H1 (cell line): ENCODE results near the gene LRPAP1. TPM values are rescaled to one million over a fixed set of nuclear protein-coding genes. Genes with fewer than 3 reads are reported as not detected.

ENCODE experiments used
- POU5F1 ChIP-seq: IDR thresholded peaks from 2 replicates; pipeline ENCODE4 v1.6.1; 2011; ENCODE audit warnings: low read depth, mild to moderate bottlenecking, low read length, moderate library complexity
- RNF2 ChIP-seq: fragments of 200-900, 300-1000 bp; sonication (generic); IDR thresholded peaks from 2 replicates; pipeline ENCODE4 v1.7.1; 2016; ENCODE audit warnings: borderline replicate concordance, low read depth, mild to moderate bottlenecking, antibody characterized with exemption, low read length; ENCODE audit not compliant: poor library complexity, severe bottlenecking; ENCODE audit errors: missing control alignments
- SP2 ChIP-seq: IDR thresholded peaks from 2 replicates; pipeline ENCODE4 v1.6.1; 2012; ENCODE audit warnings: mild to moderate bottlenecking, low read length, inconsistent platforms
- polyA plus RNA-seq, 7 experiments: library from polyadenylated mRNA; depleted of rRNA in 3 of 7; stranded (reverse) in 5 of 7; unstranded in 2 of 7; fragments of >200 nt in 5 of 7; fragments of 200-250 nt in 2 of 7; gene quantifications; 1 replicate in 5 of 7; 2 replicates in 1 of 7; 4 replicates in 1 of 7; pipeline versions ENCODE4 v1.2.1 to v1.2.3, GENCODE V29; 2011 to 2013; ENCODE audit warnings: missing spikeins in 2 of 7, mixed read lengths in 2 of 7
- total RNA-seq: library from RNA; stranded (reverse); fragmentation: NEBNext Ultra II Directional; extraction: Animal tissue kit (Norgen Biotek cat#: 25700); gene quantifications from 2 replicates; pipeline ENCODE4 v1.2.1, GENCODE V29; 2021
- TF ChIP-seq, protein P1 (sequence below): fragments of 300-600 bp; sonication (generic); IDR thresholded peaks from 2 replicates; pipeline ENCODE4 v1.7.1; 2012; ENCODE audit warnings: low read length, moderate library complexity, mild to moderate bottlenecking, inconsistent platforms; ENCODE audit not compliant: insufficient replicate concordance

The LRPAP1 gene
- total and polyA plus RNA-seq, 2 of the 8 experiments (the other 6 are each of a cell fraction or from before 2014, with no cell fraction given), result 31.1 to 101 TPM

DNA sequence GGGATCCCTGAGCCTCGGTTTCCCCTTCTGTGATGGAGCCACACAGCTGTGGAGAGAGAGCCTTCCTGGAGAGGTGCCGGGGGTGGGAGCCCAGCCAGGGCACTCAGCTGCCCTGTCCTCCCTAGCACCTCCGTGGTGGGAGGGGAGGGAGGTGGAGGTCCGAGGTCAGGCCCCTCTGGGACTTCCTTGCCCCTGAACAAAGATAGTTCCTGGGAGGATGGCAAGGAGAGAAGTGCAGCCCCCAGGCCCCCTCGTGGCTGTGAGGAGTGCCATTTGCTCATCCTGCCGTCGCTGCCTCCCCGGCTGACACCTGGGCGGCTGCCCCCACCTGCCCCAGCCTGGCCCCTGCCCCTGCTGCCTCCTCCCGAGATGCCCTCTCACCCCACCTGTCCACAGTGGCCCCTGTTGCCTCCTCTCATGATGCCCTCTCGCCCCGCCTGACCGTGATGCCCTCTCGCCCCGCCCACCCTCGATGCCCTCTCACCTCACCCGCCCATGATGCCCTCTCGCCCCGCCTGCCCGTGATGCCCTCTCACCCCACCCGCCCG is 56.4 kb downstream of the LRPAP1 start (continued):
- TF ChIP-seq, protein P1, sequence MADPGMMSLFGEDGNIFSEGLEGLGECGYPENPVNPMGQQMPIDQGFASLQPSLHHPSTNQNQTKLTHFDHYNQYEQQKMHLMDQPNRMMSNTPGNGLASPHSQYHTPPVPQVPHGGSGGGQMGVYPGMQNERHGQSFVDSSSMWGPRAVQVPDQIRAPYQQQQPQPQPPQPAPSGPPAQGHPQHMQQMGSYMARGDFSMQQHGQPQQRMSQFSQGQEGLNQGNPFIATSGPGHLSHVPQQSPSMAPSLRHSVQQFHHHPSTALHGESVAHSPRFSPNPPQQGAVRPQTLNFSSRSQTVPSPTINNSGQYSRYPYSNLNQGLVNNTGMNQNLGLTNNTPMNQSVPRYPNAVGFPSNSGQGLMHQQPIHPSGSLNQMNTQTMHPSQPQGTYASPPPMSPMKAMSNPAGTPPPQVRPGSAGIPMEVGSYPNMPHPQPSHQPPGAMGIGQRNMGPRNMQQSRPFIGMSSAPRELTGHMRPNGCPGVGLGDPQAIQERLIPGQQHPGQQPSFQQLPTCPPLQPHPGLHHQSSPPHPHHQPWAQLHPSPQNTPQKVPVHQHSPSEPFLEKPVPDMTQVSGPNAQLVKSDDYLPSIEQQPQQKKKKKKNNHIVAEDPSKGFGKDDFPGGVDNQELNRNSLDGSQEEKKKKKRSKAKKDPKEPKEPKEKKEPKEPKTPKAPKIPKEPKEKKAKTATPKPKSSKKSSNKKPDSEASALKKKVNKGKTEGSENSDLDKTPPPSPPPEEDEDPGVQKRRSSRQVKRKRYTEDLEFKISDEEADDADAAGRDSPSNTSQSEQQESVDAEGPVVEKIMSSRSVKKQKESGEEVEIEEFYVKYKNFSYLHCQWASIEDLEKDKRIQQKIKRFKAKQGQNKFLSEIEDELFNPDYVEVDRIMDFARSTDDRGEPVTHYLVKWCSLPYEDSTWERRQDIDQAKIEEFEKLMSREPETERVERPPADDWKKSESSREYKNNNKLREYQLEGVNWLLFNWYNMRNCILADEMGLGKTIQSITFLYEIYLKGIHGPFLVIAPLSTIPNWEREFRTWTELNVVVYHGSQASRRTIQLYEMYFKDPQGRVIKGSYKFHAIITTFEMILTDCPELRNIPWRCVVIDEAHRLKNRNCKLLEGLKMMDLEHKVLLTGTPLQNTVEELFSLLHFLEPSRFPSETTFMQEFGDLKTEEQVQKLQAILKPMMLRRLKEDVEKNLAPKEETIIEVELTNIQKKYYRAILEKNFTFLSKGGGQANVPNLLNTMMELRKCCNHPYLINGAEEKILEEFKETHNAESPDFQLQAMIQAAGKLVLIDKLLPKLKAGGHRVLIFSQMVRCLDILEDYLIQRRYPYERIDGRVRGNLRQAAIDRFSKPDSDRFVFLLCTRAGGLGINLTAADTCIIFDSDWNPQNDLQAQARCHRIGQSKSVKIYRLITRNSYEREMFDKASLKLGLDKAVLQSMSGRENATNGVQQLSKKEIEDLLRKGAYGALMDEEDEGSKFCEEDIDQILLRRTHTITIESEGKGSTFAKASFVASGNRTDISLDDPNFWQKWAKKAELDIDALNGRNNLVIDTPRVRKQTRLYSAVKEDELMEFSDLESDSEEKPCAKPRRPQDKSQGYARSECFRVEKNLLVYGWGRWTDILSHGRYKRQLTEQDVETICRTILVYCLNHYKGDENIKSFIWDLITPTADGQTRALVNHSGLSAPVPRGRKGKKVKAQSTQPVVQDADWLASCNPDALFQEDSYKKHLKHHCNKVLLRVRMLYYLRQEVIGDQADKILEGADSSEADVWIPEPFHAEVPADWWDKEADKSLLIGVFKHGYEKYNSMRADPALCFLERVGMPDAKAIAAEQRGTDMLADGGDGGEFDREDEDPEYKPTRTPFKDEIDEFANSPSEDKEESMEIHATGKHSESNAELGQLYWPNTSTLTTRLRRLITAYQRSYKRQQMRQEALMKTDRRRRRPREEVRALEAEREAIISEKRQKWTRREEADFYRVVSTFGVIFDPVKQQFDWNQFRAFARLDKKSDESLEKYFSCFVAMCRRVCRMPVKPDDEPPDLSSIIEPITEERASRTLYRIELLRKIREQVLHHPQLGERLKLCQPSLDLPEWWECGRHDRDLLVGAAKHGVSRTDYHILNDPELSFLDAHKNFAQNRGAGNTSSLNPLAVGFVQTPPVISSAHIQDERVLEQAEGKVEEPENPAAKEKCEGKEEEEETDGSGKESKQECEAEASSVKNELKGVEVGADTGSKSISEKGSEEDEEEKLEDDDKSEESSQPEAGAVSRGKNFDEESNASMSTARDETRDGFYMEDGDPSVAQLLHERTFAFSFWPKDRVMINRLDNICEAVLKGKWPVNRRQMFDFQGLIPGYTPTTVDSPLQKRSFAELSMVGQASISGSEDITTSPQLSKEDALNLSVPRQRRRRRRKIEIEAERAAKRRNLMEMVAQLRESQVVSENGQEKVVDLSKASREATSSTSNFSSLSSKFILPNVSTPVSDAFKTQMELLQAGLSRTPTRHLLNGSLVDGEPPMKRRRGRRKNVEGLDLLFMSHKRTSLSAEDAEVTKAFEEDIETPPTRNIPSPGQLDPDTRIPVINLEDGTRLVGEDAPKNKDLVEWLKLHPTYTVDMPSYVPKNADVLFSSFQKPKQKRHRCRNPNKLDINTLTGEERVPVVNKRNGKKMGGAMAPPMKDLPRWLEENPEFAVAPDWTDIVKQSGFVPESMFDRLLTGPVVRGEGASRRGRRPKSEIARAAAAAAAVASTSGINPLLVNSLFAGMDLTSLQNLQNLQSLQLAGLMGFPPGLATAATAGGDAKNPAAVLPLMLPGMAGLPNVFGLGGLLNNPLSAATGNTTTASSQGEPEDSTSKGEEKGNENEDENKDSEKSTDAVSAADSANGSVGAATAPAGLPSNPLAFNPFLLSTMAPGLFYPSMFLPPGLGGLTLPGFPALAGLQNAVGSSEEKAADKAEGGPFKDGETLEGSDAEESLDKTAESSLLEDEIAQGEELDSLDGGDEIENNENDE, result no peak
- no peak for TF ChIP-seq SP2
- TF ChIP-seq POU5F1, result no peak
- no peak for TF ChIP-seq RNF2
